Keratinocyte (primary cell): ENCODE results near the gene HERC3.

Source experiments
- EZH2 ChIP-seq: IDR thresholded peaks from one replicate; pipeline ENCODE4 v1.6.1; 2012; ENCODE audit warnings: inconsistent platforms, mild to moderate bottlenecking, low read length, moderate library complexity
- TF ChIP-seq, protein P1 (sequence below), 3 experiments: IDR thresholded peaks in 1 of 3; conservative IDR thresholded peaks in 1 of 3; optimal IDR thresholded peaks in 1 of 3; 2 replicates in 2 of 3; 3 replicates in 1 of 3; pipeline versions ENCODE3 to v1.5.1; 2011; ENCODE audit warnings: low read length in 3 of 3, mild to moderate bottlenecking in 3 of 3, moderate library complexity in 2 of 3, control low read depth in 1 of 3, inconsistent platforms in 1 of 3; ENCODE audit not compliant: insufficient read depth in 2 of 3; ENCODE audit errors: extremely low read depth in 1 of 3

GRCh38 chr4:88643932-88644331 lies 51.7 kb downstream of the HERC3 start:
- TF ChIP-seq, protein P1, sequence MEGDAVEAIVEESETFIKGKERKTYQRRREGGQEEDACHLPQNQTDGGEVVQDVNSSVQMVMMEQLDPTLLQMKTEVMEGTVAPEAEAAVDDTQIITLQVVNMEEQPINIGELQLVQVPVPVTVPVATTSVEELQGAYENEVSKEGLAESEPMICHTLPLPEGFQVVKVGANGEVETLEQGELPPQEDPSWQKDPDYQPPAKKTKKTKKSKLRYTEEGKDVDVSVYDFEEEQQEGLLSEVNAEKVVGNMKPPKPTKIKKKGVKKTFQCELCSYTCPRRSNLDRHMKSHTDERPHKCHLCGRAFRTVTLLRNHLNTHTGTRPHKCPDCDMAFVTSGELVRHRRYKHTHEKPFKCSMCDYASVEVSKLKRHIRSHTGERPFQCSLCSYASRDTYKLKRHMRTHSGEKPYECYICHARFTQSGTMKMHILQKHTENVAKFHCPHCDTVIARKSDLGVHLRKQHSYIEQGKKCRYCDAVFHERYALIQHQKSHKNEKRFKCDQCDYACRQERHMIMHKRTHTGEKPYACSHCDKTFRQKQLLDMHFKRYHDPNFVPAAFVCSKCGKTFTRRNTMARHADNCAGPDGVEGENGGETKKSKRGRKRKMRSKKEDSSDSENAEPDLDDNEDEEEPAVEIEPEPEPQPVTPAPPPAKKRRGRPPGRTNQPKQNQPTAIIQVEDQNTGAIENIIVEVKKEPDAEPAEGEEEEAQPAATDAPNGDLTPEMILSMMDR (optimal IDR thresholded peaks at IDR 0.05 in 1 of 3, IDR thresholded peaks at IDR 0.05 in 1 of 3, conservative IDR thresholded peaks at IDR 0.05 in 1 of 3; ENCODE audit: extremely low read depth in 1 of 3, insufficient read depth in 2 of 3, low read length in 3 of 3): no peak
- TF ChIP-seq EZH2: no peak
